NCI-H446 treated with DMSO at 0.1 percent for 48 hours (cell line): ENCODE data around the gene TCF3.

Source experiments
- DNase-seq: peaks from one replicate; lab custom pipeline; 2025; lab: John Stamatoyannopoulos, UW

Gene TCF3

DNA sequence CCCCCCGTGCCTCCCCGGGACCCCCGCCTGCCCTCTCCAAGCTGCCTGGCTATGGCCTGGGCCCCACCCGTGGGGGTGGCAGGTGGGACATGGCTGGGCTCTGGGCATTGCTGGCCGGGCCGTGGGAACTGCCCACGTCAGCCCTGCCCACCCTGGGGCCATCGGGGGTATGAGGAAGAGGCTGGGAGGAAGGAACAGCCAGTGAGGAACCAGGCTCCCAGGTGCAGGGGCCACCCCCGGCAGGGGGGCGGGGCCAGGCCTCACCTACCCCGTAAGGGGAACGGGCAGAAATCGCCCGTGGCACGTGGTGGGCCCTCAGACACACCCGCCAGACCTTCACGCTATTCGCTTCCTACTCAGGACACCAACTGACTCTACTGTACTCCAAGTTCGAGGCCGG is 22.4 kb downstream of the TCF3 start:
- no peak for DNase-seq

DNA sequence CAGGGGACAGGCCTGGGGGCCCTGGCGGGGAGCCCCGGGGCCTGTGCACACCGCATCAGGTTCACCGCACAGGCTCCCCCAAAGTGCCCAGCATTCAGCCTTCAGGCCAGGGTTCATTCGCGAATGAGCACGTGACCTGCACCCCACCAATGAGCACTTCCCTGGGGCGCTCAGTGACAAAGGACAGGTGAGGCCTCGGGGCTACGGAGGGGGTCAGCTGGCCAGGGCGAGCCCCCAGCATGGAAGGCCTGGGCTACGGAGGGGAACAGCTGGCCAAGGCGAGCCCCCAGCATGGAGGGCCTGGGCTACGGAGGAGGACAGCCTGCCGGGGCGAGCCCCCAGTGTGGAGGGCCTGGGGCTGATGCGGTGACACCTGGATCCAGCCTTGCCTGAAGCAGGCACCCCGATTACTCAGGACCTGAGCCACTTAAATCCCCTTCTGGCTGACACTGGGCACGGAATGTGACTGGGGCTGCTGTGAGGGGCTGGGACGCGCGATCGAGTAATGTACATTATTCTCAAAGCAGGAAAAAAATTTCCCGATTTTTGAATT is 23.1 kb downstream of the TCF3 start:
- DNase-seq: no peak

DNA sequence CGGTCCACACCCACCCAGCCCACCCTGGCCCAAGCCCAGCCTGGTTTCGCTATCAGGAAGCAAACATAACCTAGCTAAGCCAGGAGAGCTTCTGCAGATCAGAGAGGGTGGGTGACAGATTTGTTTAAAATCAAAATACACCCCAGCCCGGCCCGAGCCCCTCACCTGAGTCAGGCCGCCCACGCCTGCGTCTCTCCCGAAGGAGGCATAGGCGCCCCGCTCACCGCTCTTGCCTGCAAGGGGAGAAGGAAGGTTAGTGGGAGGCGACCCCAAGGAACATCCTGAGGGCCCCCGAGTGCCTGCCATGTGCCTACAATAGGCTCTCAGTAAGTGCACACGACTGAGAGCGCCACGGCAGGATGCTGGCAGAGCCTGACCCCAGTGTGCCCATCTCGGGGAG is 25.2 kb downstream of the TCF3 start:
- no peak for DNase-seq

DNA sequence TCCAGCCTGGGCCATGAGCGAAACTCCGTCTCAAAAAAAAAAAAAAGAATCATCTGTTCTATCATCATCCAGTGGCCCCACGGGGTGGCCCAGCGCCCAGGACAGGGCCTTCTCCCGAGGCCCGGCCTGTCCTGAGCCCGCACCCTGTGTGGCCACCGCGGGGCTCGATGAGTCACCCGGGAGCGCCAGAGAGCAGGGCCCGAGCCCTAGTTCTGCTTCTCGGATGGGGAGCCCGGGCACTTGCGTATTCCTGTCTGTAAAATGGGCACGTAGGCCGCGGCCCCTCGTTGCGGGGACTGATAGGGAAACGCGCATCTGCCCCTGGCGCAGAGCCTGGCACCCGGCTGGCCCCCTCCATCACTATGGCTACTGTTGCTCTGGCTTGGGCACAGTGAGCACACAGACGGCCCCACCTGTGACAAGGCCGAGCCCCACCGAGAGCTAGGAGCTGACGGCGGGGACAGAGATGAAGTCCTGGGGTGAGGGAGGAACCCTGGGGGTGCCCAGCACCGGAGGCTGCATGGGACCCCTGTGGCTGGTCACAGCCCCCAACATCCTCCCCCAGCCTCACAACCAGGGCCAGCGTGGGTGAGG is 25.9 kb downstream of the TCF3 start:
- DNase-seq: no peak

DNA sequence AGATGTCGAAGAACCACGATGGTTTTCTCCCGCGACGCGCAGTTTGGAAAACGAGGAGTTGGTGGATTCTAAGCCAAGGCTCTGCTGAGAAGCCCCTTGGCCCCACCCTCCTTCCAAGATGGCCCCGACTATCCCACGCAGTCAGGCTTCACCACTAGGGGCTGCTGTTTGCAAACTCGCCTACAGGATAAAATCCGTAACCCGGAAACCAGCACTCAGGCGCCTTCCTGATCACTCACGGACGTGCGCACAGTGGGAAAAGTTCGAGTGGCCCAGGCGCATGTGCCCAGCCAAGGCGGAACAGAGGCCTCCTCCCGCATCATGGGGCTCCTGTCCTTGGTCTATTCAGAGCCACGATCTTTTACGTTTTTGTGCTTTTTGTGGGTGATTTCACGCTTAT is 28.0 kb downstream of the TCF3 start:
- DNase-seq: no peak

DNA sequence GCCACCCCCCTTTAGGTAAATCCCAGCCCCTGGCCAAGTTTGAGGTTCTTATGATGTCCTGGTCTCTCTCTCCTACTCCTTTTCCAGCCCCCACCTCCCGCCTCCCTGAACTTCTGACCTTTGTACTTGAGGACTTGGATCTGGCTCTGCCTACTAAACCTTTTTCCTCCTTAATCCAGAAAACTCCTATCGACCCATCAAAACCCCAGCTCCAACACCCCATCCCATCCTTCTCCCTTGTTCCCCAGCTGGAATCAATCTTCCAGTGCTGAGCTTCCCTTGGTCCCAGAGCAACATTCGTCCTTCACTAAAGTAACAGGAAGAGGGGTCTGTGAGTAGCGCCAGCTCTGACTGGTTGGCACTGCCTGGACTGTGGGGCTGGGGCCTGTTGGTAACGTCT is 29.9 kb downstream of the TCF3 start:
- no peak for DNase-seq

DNA sequence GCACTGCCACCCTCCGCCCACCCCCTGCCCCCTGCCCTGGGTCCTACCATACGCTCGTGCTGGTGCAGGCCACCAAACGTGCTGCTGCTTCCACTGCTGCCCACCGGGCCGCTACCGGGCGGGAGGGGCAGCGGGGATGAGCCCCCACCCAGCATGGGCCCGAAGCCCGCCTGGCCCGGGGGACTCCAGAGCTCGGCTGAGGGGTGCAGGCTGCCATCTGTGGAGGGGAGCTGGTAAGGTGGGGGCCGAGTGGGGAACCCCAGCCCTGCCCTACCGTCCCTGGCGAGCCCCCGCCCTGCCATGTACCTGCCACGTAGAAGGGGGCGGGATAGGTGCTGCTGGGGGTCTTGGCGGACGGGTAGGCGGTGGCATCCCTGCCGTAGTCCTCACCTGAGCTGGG is 30.4 kb downstream of the TCF3 start:
- DNase-seq: no peak

DNA sequence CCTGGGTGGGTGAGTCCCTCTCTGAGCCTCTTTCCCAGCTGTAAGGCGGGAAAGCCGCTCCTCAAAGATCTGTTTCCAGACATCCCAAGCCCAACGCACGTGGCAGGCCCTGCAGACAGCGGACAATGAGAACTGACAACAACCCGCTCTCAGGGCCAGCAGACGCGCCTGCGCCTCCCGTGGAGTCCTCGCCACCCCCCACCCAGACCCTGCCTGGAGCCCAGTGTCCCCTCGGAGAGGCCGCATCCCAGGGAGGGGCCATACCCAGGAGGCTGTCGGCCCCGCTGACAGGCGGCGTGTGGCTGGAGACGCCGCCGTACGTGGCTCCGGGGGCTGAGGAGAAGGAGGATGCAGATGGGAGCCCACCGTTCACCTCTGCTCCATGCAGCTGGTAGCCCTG is 30.8 kb downstream of the TCF3 start:
- DNase-seq: no peak

DNA sequence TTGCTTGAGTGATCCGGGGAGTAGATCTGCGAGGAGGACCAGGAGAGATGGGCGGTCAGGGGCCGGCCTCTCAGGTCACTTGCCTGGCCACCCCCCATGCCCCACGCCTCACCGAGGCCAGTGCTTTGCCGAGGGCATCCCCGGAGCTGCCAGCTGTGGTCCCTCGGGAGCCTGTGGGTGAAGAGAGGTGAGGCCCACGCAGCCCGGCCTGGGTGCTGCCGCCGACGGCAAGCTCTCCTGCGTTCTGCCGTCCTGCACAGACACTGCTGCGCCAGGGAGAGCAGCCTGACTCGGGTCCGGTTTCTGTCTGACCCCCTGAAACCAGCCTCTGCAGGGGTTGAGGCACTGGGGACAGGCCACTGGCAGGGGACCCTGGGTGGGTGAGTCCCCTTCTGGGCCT is 31.4 kb downstream of the TCF3 start:
- DNase-seq: no peak

DNA sequence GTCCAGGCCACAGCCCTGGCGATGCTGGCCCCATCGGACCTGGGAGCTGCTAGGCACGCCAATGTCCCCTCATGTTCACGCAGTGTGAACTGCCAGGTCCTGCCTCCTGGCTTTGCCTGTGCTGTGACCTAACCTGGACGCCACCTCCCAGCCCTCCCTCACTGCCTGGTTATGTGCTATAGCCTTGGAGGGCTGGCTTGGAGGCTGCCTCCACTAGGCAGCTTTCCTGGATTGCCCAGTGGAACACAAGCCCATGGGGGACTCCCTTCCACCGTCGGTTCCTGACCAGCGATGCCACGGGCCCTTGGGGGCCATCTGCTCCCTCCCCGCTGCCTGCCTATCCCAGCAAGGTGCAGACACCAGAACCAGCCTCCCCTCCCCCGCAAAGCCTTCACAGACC is 31.9 kb downstream of the TCF3 start:
- DNase-seq: no peak

DNA sequence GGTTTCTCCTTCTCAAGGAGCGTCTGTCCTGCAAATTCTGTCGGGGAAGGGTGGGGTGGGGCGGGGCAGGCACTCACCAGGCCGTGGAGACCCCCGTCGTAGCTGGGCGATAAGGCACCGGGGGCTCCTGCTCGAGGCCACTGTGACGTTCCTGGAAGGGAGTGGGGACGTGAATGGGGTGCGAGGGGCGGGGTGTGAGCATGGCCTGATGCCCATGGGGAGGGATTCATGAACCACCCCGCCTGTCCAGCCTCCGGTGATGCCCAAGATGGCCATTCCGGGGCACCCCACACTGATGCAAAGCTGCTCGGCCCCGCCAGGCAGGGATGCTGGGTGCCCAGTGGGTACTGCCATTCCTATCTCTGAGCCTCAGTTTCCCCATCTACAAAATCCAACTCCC is 32.7 kb downstream of the TCF3 start:
- DNase-seq: no peak

DNA sequence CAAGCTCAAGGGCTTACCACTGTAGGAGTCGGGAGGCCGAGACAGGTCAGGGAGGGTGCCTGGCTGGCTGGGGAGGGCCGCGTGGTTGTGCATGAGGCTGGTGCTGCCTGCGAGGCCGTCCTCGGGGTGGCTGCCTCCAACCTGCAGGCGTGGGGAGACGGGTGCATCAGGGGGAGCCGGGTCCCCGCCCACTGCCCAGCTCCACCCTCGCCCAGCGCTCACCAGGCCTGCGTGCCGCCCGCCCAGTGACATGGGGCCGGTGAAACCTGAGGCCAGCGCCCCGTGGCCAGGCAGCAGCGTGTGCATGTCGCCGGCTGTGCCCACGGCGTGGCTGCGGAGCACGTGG is 33.3 kb downstream of the TCF3 start:
- no peak for DNase-seq

DNA sequence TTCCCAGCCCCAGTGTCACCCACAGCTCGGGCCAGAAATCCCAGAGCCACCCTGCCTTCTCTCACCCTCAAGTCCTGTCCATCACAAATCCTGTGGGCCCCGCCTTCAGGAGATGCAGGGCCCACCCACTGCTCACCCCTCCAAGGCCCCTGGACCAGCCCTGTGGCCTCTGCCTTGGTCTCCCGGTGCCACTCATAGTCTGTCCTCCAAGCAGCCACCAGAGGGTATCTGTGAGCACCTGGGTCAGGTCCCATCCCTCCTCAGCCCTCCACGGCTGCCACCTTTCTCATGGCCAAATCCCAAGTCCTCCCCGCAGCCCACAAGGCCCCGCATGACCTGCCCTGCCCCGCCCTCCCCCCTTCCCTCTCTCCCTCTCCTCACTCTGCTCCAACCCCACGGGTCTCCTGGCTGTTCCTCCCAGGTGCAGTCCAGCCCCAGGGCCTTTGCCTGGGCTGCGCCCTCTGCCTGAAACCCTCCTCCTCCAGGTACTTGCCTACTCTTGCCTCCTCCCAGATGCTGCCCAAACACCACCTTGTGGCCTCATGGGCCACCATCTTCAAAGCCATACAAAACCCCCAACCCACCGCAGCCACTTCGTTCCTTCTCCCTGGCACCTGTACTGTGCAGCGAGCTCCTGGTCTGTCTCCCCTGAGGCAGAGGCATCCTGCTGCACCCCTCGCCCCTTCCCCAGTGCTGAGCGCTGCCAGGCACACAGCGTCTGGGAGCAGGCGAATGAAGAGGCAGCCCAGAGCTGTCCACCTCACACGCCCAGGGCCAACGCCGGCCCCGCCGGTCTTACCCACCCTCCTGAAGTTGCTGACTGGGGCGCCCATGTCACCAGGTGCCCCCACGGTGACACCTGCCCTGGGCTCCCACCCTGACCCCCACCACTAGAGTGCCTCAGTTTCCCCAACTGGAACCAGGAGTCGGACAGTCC is 34.0 kb downstream of the TCF3 start:
- DNase-seq: no peak

DNA sequence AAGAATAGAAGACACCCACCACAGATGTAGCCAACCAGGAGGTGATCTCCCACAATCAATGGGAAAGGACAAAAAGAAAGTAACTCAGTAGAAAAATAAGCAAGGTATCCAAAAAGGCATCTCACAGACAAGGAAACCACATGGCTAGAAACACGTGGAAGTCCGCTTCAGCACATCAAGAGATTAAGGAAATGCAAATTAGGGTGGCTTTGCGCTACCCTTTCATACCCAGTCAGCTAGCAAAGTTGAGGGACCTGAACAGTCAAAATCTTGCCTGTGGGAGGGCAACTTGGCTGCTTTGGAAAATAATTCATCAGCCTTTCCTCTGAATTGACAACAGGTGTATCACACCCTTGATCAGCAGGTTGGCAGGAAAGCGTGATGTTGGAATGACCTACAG is 35.5 kb downstream of the TCF3 start:
- DNase-seq: no peak

DNA sequence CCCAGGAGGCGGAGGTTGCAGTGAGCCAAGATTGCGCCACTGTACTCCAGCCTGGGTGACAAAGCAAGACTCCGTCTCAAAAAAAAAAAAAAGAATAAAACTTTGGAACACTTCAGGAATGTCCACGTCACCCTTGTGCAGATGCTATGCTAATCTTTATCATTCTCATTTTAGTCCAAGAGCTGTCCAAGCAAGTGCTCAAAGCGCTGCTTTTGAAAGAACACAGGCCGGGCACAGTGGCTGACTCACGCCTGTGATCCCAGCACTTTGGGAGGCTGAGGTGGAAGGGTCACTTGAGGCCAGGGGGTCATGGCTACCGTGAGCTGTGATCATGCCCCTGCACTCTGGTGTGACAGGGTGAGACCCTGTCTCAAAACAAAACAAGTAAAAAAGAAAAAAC is 36.0 kb downstream of the TCF3 start:
- DNase-seq: no peak

DNA sequence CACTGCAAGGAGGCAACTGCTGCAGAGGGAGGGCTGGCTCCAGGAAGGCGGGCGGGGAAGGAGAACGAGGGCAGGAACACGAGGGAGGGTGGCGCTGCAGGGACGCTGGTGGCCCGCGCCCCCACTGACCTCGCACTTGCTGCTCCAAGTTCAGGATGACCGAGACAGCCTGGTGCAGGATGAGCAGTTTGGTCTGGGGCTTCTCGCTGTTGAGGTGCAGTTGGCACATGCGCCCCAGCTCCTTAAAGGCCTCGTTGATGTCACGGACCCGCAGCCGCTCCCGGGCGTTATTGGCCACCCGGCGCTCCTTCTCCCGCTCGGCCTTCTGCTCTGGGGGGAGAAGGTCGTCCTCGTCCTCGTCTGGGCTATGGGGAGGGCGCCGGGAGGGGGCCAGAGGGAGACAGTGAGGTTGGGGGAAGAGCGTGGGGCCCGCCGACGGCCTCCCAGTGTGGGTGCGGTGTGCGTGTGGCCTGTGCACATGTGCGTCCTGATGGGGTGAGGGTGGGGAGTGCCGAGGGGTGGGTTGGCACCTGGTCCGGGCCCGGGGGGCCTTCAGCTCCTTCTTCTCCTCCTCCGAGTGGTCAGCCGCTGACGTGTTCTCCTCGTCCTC is 37.2 kb downstream of the TCF3 start:
- DNase-seq: no peak

DNA sequence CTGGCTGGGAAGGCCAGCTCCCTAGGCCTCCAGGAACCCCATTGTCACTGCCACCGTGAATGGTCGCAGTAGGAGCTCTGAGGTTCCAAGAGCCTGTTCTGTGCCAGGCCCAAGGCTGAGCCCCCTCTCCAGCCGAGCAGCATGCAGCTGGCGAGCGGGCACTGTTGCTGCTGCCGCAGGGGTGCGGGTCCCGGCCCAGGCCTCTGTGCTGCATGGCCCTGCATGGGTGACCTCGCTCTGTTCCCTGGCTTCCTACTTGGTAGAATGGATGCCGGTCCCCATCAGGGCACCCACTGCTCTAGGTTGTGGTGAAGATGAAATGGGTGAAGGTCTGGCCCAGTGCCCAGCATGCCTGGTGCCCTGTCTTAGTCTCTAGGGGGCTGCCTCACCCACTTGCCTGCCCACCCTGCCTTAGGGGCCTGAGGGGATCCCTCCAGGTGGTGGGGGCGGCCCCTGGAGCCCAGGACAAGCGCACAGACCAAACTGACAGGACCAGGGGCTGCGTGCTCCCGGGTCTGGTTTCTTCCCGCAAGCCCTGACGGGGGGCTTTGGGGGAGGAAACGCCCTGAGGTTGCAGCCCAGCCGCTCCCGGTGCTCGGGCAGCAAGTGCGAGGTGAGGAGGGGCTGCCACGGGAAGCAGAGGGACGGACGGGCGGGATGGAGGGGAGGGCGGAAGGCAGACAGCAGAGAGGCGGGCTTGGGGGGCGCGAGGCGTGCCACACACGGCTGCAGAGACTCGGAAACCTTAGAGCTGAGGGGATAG is 38.4 kb downstream of the TCF3 start:
- DNase-seq: no peak

DNA sequence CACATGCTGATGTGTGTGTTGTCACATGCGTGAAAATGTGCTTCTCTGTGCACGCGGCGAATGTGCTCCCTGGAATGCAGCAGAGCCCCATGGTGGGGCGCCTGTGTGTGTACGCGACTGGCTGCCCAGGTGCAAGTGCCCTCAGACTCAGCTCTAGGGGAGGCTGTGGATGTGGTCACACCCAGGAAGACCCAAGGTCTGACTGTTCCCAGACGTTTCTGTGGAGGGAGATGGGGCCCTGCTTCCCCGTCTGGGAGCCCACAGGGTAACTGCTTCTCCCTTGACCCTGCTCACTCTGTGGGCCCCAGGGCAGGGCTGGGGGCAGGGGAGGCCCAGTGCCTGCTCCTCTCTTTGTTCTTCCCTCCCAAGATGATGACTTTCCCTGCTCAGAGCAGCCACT is 39.3 kb downstream of the TCF3 start:
- DNase-seq: no peak

DNA sequence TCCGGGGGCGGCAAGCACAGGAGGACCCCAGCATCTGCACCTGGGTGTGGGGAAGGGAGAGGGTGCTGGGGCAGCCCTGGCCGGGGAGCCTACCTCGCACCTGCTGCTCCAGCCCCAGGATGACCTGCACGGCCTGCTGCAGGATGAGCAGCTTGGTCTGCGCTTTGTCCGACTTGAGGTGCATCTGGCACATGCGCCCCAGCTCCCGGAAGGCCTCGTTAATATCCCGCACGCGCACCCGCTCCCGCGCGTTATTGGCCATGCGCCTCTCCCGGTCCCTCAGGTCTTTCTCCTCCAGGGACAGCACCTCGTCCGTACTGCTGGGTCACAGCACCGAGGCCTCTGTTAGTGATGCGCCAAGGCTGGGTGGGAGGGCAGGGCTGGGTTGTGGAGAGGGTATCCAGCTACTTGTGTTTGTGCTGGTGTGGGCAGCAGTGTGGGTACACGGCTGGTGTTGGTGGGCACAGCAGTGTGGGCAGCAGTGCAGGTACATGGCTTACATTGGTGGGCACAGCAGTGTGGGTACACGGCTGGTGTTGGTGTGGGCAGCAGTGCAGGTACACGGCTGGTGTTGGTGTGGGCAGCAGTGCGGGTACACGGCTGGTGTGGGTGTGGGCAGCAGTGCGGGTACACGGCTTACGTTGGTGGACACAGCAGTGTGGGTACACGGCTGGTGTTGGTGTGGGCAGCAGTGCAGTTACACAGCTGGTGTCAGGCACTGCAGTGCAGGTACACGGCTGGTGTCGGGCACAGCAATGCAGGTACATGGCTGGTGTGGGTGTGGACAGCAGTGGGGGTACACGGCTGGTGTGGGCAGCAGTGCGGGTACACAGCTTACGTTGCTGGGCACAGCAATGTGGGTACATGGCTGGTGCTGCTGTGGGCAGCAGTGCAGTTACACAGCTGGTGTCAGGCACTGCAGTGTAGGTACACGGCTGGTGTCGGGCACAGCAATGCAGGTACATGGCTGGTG is 40.0 kb downstream of the TCF3 start:
- no peak for DNase-seq

DNA sequence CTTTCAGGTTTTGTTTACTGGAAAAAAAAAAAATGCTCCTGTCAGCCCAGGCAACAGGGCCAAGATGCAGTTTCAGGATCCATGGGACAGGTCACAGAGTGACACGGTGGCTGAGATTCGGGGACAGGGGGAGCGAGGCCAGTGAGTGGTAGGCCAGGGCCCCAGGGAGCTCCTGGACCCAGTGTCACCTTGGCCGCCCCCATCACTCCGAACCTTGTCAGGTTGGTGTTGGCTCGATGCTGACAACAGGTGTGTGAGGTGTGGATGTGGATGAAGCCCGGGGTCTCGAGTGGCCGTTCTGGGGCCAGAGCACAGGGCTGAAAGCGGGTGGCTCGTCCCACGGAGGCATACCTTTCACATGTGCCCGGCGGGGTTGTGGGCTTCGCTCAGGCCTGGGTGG is 41.1 kb downstream of the TCF3 start:
- DNase-seq: no peak

DNA sequence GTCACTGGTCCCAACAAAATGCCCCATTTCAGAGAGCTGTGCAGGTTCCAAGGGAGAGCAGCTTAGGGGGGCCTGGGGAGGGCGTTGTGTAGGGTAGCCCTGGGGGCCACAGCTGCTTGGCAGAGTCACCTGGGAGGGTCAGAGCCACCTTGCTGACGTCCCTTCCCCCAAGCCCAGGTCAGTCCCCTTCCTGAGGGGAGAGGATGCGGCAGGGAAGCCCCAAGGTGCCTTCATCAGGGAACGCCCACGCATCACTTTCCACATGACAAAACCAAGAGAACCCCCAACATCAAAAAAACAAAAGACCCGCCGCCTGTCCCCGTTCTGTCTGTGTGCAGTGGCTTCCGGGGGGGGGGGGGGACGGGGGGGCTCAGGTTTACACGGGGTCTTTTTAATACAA is 41.8 kb downstream of the TCF3 start:
- no peak for DNase-seq
